22Rv1 (cell line): ENCODE results near the gene MARK1.

Source experiments
- ZFX ChIP-seq: fragments of 450-650 bp; IDR thresholded peaks from 2 replicates; pipeline ENCODE4 v1.6.1; 2017; ENCODE audit warnings: antibody characterized with exemption, borderline replicate concordance
- TF ChIP-seq, protein P1 (sequence below): fragments of 450-650 bp; IDR thresholded peaks from 2 replicates; pipeline ENCODE4 v1.5.1; 2017; ENCODE audit warnings: mild to moderate bottlenecking

DNA sequence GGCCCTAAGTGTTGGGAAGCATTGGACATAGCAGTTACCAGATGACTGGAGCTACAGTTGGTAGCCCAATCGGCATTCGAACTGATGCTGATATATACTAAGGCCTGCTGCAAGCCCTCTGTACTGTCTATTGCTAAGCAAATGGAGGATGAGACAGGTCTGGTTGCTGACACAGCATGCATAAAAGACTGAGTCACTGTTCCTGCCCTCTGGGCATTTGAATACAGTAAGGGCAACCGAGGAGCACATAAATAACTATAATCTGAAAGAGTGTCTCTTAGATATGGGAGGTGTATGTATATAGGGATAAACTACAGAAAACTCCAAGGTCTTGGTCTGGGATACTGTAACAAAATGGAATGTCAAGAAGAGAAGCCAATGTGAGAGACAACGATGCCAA is 16.8 kb upstream of the MARK1 start:
- TF ChIP-seq, protein P1, sequence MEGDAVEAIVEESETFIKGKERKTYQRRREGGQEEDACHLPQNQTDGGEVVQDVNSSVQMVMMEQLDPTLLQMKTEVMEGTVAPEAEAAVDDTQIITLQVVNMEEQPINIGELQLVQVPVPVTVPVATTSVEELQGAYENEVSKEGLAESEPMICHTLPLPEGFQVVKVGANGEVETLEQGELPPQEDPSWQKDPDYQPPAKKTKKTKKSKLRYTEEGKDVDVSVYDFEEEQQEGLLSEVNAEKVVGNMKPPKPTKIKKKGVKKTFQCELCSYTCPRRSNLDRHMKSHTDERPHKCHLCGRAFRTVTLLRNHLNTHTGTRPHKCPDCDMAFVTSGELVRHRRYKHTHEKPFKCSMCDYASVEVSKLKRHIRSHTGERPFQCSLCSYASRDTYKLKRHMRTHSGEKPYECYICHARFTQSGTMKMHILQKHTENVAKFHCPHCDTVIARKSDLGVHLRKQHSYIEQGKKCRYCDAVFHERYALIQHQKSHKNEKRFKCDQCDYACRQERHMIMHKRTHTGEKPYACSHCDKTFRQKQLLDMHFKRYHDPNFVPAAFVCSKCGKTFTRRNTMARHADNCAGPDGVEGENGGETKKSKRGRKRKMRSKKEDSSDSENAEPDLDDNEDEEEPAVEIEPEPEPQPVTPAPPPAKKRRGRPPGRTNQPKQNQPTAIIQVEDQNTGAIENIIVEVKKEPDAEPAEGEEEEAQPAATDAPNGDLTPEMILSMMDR: no peak
- TF ChIP-seq ZFX: no peak
